NCI-H526 (cell line): ENCODE results near the gene NIP7.
"Not testable (repeated sequence)": the region's sequence is repeated elsewhere in the genome, so short reads cannot be mapped to it uniquely, and the experiment has no call there.

ENCODE experiments used
- DNase-seq, 2 experiments: peaks; one replicate each; lab custom pipeline; 2025; lab: John Stamatoyannopoulos, UW

The NIP7 gene

DNA sequence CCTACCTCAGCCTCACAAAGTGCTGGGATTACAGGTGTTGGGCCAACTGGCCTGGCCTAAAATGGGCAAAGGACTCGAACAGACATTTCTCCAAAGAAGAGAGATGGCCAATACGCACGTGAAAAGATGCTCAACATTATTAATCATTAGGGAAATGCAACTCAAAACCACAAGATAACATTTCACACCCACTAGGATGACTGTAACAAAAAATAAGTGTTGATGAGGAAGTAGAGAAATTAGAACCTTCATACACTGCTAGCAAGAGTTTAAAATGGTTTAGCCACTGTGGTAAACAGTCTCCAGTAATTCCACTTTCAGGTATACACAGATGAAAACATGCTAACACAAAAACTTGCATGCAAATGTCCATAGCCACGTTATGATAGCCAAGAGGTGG is 6.4 kb downstream of the NIP7 start:
- DNase-seq: no peak

DNA sequence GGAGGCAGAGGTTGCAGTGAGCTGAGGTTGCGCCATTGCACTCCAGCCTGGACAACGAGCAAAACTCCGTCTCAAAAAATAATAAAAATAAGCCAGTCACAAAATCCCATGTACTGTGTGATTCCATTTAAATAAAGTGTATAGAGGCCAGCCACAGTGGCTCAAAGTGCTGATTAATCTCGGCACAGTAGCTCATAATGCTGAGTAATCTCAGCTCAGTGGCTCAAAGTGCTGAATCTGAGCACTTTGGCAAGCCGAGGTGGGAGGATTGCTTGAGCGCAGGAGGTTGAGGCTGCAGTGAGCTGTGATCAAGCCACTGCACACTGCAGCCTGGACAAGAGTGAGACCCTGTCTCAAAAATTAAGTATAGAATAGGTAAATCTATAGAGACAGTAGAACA is 7.1 kb downstream of the NIP7 start:
- no peak for DNase-seq

DNA sequence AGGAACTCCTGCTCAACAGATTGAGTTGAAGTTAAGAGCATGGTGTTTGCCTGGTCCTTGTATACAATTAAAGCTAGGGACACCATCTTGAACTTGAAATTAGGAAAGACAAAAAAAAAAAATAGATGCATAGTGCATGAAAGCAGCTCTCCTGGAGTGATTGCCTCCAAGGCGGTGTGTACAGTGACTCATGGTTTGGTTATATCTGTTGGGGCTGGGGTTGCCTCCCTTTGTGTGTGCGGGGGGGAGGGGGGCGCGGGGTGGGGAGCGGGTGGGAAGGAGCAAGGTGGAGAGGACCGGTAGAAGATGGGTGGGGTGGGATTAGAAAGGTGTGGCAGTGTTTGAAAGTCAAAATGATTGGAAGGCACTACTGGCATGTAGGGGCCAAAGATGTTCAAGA is 8.7 kb downstream of the NIP7 start:
- DNase-seq: no peak

DNA sequence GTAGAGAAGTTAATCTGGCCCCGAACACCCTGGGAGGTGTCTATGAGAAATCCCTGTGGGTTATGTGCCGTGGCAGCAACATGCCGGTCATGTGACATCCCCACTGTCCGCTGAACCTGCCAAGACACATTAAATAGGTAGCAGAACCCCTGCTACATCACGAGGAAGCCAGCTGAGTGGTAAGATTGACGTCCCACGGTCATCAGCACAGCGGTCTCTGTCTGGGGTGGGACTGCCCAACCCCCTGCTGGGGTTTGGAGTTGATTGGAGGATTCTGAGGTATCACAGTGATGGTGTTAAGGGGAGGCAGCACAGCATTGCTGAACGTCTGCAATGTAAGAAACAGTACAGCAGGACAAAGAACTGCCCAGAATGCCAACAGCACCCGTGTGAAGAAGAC is 10.0 kb downstream of the NIP7 start:
- no peak for DNase-seq

DNA sequence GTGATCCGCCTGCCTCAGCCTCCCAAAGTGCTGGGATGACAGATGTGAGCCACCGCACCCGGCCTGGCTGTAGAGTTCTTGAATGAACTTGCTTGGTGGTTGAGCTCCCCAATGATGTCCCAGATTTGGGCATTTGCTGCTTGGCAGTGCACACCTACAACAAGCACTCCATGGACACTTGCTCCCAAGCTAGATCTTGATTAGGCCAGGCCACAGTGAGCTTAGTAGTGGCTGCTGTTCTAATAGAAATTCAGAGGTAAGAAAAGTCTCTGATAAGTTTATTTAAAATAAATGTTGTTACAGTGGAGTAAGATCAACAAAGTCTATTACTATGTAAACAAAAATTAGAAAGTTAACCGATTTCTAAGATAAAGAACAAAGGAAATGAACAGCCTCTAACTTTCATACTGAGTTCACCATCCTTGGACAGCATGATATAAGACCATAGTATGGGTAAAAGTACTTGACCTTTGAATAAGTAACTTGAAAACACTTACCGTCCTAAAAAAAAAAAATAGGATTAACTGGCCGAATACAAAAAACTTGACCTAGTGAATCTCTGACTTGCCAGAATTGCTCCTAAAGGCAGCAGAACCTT is 11.1 kb downstream of the NIP7 start:
- no peak for DNase-seq

DNA sequence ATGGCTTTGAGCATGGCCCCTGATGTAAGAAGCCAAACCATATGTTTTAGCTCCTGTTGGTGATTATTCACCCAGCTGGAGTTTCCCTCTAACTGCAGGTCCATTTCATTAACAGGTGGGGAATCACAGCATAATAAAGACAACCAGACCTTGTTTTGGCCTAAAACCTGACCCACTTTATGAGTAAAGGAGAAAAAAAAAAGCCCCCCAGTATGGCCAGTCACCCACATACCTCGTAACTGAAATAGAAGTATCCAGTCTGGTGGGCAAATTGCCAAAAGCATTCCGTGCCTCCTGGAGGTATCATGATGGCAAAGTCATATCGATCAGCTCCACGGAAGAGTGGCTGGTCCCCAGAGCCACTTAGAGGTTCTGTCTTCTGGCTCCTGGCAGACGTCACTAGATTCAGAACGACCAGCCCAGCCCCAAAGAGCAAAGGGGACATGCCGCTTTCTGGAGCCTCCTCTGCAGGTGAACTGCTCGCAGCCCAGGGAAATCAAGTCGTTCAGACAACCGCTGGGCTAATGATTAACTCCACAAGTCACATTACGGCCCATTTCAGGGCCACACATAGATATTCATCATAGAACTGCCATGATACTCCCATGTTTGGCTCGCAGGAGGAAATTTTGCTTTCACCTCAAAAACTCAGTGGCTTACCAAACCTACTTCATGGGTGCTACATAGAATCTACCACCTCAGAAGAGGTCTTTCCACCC is 11.9 kb downstream of the NIP7 start, which contains the start of gene TMED6:
Gene TMED6, minus strand, starts transcription at position 478 of the 719 bp plus-strand sequence. Its CDS starts 33 bp downstream, at position 445.
- peak; percentile 48 to 65 for DNase-seq

DNA sequence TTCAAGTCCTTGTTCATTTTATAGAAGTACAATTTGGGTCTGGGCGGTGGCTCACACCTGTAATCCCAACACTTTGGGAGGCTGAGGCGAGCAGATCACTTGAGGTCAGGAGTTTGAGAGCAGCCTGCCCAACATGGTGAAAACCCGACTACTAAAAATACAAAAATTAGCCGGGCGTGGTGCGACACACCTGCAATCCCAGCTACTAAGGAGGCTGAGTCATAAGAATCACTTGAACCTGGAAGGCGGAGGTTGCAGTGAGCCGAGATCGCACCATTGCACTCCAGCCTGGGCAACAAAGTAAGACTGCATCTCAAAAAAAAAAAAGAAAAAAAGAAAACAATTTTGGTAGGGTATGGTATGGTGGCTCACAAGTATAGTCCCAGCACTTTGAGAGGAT is 20.5 kb downstream of the NIP7 start:
- DNase-seq: not testable (repeated sequence)

DNA sequence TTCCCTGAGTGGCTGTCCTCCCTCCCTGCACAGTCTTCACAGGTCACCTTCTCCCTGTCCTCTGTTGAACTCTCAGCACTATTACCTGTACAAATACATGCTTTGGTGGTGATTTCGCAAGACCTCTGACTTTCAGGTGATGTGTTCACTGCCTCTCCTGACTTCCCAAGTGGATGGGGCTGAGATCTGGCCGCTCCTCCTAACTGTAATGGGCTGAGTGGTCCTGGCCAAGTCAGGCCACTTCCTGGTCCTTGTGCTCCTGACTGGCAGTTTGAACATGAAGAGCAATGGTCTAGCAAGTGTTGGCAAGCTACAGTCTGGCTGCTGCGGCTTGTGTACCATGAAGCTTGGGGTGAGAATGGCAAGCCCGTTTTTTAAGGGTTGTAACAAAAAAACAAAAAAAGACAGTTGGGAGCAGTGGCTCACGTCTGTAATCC is 23.7 kb downstream of the NIP7 start:
- no peak for DNase-seq

DNA sequence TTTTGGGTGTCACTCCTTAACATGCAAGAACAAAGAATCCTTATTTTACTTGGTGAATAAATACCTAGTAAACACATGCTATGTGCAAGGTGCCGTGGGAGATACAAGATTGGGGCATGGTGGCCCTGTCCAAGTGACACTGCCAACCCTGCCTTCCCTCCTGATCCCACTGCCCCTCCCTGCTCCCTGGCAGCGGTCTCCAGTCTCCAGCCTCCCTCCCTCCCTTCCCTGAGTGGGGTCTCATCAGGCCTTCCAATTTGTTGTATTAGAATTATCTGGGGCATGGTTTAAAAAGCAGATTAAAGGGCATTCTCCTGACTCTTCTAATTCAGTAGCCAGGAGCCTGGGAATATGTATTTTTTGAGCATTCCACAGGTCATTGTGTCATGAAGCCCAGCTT is 24.5 kb downstream of the NIP7 start:
- DNase-seq: no peak

GRCh38 chr16:69365901-69366300 is 26.3 kb downstream of the NIP7 start:
- DNase-seq: no peak

DNA sequence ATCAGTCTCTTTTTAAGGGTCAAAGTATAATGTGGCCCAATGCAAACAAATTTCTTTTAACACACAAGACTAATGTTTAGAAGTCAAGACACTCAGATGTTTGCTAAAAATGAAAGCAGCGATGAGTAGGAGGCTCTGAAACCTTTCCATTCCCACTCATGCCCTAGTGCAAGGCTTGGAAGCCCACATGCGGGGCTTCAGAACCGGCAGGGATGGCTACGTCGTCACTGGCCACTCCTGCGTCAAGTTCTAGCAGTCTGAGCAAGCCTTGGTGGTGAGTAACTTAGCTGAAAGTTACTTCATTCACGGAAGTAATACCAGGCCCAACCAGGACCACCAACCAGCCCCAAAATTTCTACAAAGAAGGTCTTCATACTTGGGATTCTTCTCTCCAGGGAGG is 26.9 kb downstream of the NIP7 start:
- no peak for DNase-seq

DNA sequence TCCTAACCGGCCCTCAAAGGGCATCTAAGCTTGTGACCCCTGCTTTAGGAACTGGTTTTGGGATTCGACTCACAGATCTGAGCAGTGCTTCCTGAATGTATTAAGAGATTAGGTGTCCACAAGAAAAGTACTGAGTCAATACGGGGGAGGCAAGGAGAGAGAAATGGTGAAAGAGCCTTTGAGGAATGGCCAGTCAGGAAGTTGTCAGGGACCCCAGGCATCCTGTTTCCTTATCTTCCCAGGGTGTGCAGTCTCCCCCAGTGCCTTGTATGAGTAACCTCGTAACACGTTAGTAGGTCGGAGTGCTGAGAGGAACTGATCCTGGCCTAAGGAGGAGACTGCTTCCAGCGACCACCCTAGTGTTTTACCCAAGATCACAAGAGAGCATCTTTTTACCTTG is 28.4 kb downstream of the NIP7 start:
- DNase-seq: no peak

- no peak for DNase-seq
These were observed 29.3 kb downstream of the NIP7 start for GRCh38 chr16:69368866-69369265.

GRCh38 chr16:69371564-69371963 is 32.0 kb downstream of the NIP7 start:
- no peak for DNase-seq

- no peak for DNase-seq
These were observed 33.4 kb downstream of the NIP7 start for GRCh38 chr16:69373019-69373418.

- no peak for DNase-seq
These were observed 37.0 kb downstream of the NIP7 start for GRCh38 chr16:69376393-69377059.

- no peak for DNase-seq
These were observed 38.5 kb downstream of the NIP7 start for GRCh38 chr16:69378036-69378435.

- DNase-seq: no peak
These were observed 39.2 kb downstream of the NIP7 start for GRCh38 chr16:69378760-69379159.

- DNase-seq: no peak
These were observed 41.7 kb downstream of the NIP7 start for GRCh38 chr16:69381231-69381630.

DNA sequence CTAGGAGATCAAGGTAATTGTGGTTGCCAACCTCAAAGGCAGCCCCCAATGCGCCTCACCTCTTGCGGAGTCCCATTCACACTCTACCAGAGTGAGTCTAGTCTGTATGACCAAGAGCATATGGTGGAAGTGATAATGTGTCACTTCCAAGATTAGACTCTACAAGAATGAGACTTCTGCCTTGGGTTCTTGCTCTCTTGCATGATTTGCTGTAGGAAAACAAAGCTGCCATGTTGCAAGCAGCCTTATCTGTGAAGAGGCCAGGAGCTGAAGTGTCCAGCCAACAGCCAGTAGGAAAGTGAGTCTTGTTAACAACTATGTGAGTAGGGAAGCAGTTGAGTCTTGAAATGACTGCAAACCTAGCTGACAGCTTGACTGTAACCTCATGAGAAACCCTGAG is 42.8 kb downstream of the NIP7 start:
- DNase-seq: no peak

DNA sequence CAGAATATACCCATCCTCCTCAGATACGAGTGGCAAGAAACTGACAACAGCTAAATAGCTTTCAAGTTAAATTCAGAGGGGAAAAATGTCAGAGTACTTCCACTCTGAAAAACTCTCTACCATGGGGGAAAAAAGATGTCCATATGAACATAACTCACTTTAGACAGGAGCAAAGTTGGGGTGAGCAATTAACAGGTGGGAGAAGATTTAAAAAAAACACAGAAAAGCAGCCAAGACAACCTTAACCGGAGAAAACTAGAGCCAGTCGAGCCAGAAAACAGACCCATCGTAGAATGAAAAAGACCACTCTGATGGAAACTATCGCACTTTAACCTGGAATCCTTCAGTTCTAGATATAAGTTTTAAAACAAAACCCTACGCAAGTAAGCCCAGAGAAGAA is 45.4 kb downstream of the NIP7 start:
- no peak for DNase-seq

- DNase-seq: no peak
These were observed 47.0 kb downstream of the NIP7 start for GRCh38 chr16:69386596-69386995.
